NCI-H82 treated with DMSO at 0.1 percent for 48 hours (cell line): ENCODE data around the gene DDHD1.
"Not testable (repeated sequence)": the region's sequence is repeated elsewhere in the genome, so short reads cannot be mapped to it uniquely, and the experiment has no call there.

ENCODE experiments used
- DNase-seq: peaks from one replicate; lab custom pipeline; 2025; ENCODE audit not compliant: unreplicated experiment; lab: John Stamatoyannopoulos, UW

DDHD1 gene

DNA sequence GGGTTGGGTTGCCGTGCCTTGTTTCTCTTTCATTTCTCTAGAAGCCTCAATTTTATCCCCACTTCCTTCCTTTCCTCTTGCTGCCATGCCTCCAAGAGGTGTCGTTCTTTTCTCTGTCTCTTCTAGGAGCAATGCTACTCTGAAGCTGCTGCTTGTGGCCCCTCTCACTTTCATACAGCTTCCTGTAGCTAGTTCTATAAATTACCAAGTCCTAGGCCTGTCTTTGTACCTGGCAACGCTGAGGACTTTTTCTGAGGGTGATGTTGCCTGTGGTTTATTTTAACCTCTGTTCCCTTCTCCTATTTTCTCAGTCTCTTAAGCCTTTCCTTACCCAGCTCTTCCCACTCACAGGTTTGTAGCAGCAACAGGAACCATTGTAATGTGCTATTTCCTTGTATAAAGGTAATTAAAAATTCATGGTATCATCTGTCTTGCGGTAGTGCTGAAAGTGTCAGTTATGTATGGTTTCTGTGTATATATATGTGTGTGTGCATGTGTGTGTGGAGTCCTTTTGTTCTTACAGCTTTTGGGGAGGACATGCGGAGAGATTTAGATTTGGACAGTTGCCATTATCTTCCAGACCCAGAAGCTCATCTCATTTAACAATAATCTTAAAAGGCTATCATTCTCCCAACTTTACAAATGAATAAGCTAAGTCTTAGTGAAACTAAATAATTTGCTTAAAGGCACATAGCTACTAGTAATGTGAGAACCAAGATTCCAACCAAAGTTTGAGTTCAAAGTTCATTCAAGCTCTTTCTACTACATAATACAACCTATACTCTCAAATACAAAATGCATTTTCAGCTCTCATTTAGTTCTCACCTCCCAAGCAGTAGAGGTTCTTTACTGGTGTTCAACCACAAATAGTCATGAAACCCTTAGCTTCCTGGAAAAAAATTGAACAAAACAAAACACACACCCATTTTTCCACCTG, 43.8 kb downstream of the DDHD1 start:
- no peak for DNase-seq

DNA sequence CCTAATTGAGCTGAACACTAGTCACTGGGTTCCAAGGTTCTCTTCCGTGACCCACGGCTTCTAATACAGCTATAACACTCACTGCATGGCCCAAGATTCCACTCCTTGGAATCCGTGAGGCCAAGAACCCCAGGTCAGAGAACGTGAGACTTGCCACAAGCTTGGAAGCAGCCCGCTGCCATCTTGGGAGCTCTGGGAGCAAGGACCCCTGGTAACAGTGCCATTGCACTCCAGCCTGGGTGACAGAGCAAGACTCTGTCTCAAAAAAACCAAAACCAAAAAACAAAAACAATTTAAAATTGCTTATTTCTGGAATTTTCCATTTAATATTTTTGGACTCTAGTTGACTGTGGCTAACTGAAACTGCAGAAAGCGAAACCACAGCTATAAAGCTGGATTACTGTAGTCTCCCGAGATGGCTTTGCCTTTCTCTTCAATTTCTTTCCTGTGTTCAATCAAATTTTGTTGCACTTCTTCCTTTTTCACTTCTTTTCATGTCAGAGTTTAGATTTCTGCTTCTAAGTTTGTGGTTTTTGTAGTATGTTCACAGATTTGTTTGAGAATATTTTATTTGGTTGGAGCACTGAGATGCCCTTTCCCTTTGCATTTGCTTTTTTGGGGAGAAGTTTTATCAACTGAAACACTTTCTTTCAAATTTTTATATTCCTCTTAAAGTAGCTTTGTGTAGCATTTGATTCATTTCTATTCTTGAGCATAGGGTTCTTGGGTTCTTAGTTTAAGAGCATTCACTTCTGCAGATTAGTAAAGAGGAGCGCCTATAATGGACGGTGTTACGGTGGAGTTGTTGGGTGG, 44.6 kb downstream of the DDHD1 start:
- DNase-seq: no peak

DNA sequence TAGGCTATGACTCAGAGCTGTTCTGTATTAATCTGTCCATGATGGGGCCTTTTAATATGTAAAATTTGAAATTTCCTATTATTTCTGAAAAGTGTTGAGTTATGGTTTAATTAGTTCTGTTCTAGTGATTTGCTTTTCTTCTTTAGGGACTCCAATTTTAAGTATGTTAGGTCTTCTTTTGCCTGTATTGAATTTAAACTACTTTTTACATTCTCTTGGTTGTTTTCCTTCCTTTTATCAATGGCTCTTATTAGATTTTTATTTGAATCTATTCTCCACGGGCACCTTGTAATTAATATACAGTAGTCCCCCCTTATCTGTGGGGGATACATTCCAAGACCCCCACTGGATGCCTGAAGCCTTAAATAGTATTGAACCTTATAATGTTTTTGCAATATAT, 46.4 kb downstream of the DDHD1 start:
- no peak for DNase-seq

DNA sequence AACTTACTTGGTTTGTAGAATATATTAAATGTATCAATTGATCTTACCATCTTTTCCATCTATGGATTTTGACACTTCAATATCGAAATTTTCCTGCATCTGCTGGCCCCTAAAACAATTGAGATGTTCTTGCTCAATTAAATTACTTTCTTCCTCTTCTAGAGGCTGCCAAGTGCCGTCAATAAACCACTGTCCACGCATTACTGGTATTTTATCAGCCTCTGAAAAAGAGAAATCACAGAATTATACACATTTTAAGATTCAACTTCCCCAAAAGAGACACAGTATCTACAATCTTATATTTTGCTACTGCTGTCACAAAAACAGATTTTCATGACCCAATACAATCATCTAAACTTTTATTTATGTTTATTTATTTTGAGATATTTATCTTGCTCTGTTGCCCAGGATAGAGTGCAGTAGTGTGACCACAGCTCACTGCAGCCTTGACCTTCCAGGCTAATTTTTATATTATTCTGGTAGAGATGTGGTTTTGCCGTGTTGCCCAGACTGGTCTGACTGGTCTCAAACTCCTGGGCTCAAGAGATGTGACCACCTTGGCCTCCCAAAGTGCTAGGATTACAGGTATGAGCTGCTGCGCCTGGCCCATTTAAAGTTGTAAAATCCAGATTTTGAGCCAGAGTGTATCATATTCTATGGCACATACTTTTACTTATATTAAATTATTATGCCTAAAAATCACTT, 49.3 kb downstream of the DDHD1 start:
- no peak for DNase-seq

DNA sequence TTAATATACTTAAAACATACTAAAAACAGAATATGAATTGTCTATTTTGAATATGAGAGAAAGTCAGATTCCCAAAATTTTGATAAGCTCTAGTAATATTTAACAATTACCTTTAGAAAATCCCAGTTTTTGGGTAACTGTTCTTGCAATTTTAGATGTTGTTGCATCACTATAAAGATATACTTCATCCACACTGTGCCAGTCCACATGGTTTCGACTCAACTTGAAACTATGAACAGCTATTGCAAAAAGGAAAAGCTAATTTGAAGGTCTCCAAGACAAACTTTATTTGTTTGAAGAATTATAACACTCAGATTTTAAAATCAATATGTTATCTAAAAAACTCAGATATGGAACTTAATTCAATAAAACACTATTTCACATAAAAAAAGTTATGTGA, 59.9 kb downstream of the DDHD1 start:
- no peak for DNase-seq

DNA sequence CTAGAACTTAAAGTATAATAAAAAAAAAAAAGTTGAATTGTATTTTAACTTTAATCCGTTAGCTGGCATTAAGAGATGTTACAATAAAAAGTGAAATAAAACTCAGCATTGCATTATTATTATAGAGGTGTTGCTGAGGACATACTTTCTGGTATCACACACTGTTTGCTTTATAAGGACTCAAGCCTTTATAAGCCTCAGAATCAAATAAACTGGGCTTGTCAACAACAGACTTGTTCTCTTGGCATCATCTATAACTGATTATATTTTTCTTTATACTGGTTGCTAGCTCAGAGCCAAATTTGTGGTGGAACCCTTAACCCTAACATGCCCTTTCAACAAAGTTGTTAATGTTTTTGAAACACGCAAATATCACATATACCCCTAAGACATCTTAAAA, 62.3 kb downstream of the DDHD1 start:
- no peak for DNase-seq

DNA sequence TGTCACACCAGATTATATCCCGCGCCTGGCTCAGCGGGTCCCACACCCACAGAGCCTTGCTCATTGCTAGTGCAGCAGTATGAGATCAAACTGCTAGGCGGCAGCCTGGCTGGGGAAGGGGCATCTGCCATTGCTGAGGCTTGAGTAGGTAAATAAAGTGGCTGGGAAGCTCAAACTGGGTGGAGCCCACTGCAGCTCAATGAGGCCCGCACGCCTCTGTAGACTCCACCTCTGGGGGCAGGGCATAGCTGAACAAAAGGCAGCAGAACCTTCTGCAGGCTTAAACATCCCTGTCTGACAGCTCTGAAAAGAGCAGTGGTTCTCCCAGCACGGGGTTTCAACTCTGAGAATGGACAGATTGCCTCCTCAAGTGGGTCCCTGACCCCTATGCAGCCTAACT, 68.2 kb downstream of the DDHD1 start:
- DNase-seq: not testable (repeated sequence)

DNA sequence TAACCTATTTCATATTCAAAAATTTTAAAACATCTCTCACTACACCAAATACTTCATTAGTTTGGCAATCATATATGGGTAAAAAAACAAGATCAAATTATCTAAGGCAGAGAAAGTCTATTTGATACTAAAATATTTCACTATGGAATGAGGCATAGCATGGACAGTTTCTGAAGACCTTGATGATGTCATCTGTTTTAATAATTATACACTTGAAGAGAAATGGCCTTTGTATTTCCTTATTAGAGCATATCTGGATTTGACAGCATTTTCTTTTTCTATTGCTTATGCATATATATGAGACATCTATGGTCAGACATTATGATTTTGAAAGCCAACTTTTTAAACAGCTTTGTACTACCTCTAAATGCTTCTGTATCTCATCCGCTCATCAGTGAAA, 88.6 kb downstream of the DDHD1 start:
- no peak for DNase-seq

DNA sequence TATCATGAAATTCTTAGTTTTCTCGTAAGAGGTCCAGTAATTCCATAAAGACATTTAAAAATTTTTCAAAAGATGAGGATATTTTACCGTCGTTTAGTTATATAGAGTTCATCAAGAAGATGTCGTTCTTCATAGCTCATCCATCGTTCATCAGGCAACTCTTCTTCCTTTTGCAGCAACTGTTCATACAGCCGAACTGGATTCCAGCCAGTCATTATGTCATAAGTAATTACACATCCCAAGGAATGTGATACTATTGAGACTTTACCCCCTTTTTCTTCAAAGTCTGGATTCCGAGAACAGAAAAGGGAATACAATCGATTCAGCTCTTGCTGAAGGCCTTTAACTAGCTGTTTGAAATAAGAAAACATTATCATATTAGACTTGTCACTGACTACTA, 90.3 kb downstream of the DDHD1 start:
- no peak for DNase-seq

DNA sequence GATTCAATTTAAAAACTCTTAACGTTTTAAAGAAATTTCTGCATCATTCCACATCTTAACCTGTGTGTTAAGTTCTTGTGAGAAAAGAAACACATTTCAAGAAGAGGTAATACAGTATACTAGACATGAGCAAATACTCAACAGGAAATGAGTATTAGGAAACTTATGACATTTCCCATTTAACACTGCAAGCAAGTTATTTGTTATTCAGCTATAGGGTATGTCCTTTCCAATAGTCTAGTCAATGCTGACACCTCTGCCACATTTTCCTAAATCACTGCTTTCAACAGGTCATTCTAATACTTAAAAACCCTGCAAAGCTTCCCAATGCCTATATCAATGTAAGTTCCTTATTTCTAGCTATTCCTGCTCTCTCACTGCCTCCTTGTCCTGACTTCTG, 93.1 kb downstream of the DDHD1 start:
- DNase-seq: no peak

DNA sequence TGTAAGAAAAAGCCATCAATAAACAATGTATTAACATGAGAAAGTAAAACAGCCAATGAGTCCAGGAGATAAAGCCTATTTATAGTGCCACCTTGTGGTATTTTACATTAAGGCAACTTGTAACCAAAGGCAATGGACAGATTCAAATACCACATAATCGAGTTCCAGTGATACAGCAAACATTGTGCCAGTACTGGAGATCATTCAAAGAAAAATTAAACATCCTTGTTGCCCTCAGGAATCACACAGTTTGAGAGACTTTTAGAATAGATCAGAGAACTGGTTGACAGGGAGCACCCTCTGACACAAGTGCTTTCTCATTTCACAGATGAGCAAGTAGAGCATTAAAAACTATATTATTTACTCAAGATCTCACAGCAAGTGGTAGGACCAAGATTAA, 98.1 kb downstream of the DDHD1 start:
- peak; percentile 1 for DNase-seq

DNA sequence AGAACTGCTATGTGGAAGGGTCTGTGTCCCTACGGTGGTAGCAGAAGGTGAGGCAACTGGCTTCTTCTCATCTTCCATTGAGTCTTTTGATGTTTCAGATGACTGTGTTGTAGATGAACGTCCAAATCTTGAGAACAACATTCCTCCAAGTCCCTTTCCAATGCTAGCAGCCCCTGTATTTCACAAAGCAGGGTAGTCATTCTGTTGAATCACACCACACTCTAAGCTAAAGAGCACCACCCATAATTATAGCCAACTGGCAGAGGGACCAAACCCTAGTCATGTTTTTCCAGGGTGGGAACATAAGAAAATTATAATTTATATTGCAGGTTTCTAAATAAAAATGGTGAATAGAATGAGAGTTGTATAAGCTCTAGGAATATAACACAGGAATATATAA, 98.7 kb downstream of the DDHD1 start:
- DNase-seq: no peak

DNA sequence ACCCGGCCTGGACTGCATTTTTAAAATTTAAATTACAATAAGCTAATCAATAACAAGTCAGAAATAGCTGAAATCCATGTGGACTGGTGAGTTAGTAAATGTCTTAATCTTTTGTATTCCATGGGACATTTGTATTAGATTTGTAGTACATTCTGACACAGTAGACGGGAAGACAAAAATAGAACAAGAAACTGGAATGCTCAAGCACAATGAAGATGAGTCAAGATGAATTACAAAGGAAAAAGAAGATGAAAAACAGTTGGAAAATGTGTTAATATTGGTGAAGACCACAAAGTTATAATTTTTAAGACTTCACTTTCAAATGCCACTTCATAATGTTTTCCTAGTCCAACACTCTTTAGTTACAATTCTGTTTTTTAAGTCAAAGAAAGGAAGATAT, 104.5 kb downstream of the DDHD1 start:
- DNase-seq: no peak

DNA sequence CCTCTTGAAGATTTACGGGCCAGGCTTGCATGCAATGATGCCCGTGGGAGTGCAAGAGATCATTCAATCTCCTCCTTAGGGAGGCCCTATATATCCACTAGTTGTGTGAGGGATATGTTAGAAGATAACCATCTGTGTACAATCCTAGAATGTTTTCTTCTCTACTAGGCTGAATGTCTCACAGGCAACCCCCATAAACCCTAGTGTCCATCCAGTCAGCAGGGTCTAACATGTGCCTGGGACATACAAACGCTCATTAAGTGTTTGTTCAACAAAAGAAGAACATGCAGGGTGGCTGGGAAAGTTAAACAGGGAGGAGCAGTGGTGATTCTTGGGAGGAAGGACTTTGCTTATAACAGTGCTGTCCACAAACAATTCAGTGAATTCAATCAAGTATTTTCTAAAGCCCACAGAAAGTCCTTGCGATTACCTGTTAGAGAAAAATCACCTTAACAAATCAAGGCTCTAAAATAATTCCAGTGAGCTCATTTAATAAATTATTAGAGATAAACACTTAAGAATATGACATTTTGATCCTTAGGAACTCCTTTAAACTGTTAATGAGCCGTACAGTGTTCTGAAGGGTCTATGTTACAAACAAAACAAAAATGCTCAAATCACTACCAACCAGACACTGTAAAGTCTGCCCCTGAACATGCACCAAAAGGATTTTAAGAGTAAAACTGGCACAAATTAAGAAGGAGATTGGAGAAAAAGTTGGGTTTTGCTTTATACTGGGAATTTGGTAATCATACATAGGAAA, 105.6 kb downstream of the DDHD1 start:
- DNase-seq: no peak

DNA sequence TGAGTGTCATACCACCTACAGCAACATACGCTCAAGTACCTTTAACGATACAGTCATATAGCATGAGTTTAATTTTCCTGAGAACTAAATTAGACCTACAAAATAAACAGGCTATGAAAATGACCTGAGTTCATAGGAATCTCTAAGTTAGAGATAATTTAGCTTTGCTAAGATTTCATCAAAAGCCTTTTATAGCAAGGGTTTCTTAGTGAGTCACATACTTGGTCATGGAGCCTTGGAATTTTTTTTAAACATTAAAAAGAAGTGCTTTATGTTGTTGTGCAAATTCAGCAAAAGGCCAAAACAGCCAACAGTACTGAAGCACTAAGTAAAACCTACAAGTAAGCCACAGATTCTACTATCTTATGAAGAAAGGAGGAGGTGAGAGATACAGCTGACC, 108.6 kb downstream of the DDHD1 start:
- DNase-seq: no peak

DNA sequence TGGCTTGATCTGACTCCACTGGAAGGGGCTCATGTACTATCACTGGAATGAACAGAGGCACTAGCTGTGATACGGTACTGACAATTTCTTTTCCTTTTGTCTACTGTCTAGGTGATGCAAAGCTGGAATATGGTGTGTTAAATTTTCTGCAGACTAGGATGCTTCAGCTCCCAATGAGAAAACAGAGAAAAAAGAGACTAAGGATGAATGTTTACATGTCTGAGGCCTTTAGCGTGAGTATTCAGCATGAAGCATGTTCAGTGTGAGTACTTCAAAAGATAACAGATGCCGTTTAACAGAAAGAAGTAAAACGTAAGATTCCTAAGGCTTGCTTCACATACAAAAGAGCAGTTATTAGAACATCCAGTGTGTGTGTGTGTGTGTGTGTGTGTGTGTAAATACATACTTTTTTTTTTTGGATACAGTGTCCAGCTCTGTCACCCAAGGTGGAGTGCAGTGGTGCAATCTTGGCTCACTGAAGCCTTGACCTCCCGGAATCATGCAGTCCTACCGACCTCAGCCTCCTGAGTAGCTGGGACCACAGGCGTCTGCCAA, 110.0 kb downstream of the DDHD1 start:
- DNase-seq: no peak

DNA sequence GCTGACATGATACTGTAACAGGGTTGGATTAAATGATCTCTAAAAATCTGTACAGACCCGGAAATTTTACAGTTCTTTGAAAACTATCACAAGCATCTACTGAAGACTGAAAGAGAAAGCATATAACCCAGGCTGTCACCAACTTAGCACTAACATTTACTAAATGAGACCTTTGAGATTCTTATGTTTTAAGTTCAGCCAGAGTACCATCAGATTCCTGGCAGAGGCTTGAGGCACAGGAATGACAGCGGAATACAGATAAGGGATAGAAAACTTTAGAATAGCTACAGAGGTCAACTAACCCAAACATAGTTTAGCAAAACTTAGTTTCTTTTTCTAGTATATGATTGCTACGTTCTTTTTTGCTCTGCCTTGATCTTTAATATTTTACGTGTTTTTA, 110.6 kb downstream of the DDHD1 start:
- DNase-seq: no peak

DNA sequence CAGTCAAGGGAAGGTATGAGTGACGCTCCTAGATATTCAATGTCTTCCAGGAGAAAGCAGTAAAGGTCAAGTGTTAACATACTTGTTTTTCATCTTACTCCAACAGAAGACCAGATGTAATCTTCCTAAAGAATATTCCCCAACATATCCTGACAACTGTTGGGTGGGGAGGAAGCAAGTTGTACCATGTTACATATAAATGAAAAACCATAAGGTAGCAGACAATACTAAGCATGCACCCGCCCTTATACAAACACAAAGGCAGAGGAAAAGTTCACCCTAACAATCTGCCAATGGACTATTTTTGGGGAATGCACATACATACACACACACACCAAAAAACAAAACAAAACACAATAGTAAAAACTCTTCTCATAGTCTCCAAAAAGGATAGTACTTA, 112.1 kb downstream of the DDHD1 start:
- DNase-seq: no peak

DNA sequence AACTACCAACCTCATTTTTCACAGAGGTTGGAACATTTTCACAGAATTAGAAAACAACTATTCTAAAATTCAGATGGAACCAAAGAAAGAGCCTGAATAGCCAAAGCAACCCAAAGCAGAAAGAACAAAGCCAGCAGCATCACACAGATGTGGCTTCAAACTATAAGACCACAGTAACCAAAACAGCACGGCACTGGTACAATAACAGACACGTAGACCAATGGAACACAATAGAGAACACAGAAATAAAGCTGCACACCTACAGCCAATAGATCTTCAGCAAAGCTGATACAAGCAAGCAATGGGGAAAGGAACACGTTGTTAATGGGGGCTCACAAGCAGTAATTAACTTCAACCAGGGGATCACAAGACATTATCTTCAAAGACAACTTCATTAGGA, 114.5 kb downstream of the DDHD1 start:
- no peak for DNase-seq

DNA sequence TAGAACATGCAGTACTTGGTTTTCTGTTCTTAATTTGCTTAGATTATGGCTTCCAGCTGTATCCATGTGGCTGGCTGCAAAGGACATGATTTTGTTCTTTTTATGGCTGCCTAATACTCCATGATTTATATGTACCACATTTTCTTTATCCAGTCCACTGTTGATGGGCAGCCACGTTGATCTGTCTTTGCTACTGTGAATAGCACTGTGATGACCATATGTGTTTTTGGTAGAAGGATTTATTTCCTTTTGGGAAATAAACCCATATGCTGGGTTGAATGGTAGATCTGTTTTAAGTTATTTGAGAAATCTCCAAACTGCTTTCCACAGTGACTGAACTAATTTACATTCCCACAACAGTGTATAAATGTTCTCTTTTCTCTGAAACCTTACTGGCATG, 116.1 kb downstream of the DDHD1 start:
- DNase-seq: no peak
